Mesendoderm (in vitro differentiated cells): ENCODE measurements around the gene KDSR.

Experiments used
- DNase-seq: peaks from one replicate; pipeline ENCODE4 v3.0.0; 2013
- H2AK5ac ChIP-seq: 2 replicates; pipeline ENCODE4 v1.6.1; 2013; ENCODE audit warnings: low read length, inconsistent platforms
- H2BK120ac ChIP-seq: 2 replicates; pipeline ENCODE4 v1.6.1; 2013; ENCODE audit warnings: low read depth, mild to moderate bottlenecking, low read length, moderate library complexity, mixed read lengths
- H2BK15ac ChIP-seq: replicated peaks from 2 replicates; pipeline ENCODE4 v1.6.1; 2013; ENCODE audit warnings: low read depth, mild to moderate bottlenecking, moderate library complexity
- H2BK5ac ChIP-seq: 2 replicates; pipeline ENCODE4 v1.6.1; 2013; ENCODE audit warnings: low read length, inconsistent platforms
- H3K18ac ChIP-seq: 2 replicates; pipeline ENCODE4 v1.6.1; 2013; ENCODE audit warnings: mild to moderate bottlenecking, low read length, mixed read lengths
- H3K23ac ChIP-seq: one replicate; pipeline ENCODE4 v1.6.1; 2013; ENCODE audit warnings: low read length
- H3K27ac ChIP-seq: 2 replicates; pipeline ENCODE4 v1.5.1; 2013; ENCODE audit warnings: low read depth, mild to moderate bottlenecking, inconsistent platforms, low read length, moderate library complexity
- H3K27me3 ChIP-seq: 2 replicates; pipeline ENCODE4 v1.6.1; 2013; ENCODE audit warnings: low read length, control low read depth, mild to moderate bottlenecking, inconsistent platforms; ENCODE audit not compliant: insufficient read depth, poor library complexity
- H3K36me3 ChIP-seq: 2 replicates; pipeline ENCODE4 v1.6.1; 2013; ENCODE audit warnings: low read length, inconsistent platforms; ENCODE audit not compliant: control insufficient read depth, insufficient read depth
- H3K4ac ChIP-seq: one replicate; pipeline ENCODE4 v1.6.1; 2013; ENCODE audit warnings: low read depth, mild to moderate bottlenecking, low read length, moderate library complexity
- H3K4me1 ChIP-seq: 2 replicates; pipeline ENCODE4 v1.6.1; 2013; ENCODE audit warnings: low read depth, low read length, inconsistent platforms; ENCODE audit not compliant: control insufficient read depth
- H3K4me2 ChIP-seq: 2 replicates; pipeline ENCODE4 v1.6.1; 2013; ENCODE audit warnings: low read length
- H3K4me3 ChIP-seq: 2 replicates; pipeline ENCODE4 v1.5.1; 2013; ENCODE audit warnings: mild to moderate bottlenecking, low read length
- H3K56ac ChIP-seq: one replicate; pipeline ENCODE4 v1.6.1; 2013; ENCODE audit warnings: low read length
- H3K79me1 ChIP-seq: 2 replicates; pipeline ENCODE4 v1.6.1; 2013; ENCODE audit warnings: low read length, inconsistent platforms
- H3K79me2 ChIP-seq: 2 replicates; pipeline ENCODE4 v1.6.1; 2013; ENCODE audit warnings: mild to moderate bottlenecking, low read length; ENCODE audit not compliant: control insufficient read depth, insufficient read depth
- H3K9ac ChIP-seq: 2 replicates; pipeline ENCODE4 v1.6.1; 2013; ENCODE audit warnings: low read length, inconsistent platforms
- H4K5ac ChIP-seq: one replicate; pipeline ENCODE4 v1.6.1; 2013; ENCODE audit warnings: low read length
- H4K8ac ChIP-seq: one replicate; pipeline ENCODE4 v1.6.1; 2013; ENCODE audit warnings: low read depth, mild to moderate bottlenecking, control low read depth, low read length, moderate library complexity
- WGBS: extraction: QIAGEN DNeasy Blood & Tissue Kit; methylation state at CpG from one replicate; pipeline ENCODE4 v1.1.7; 2013; ENCODE audit warnings: low lambda C conversion rate, missing lambda C conversion rate; ENCODE audit not compliant: insufficient coverage; ENCODE audit errors: extremely low coverage; 5-methylcytosine and 5-hydroxymethylcytosine counted together

KDSR gene

GRCh38 chr18:63405986-63406385, 39.0 kb upstream of the KDSR start:
- no peak overlapping the region for H4K8ac ChIP-seq
- no peak overlapping the region for H4K5ac ChIP-seq
- no peaks in the 10 kb centered on the region for H3K27me3 ChIP-seq
- H3K4me3 ChIP-seq = no peak overlapping the region
- H3K79me2 ChIP-seq = peaks cover 2% of the 10 kb centered on the region
- H3K56ac ChIP-seq = no peak overlapping the region
- no peak overlapping the region for H3K4ac ChIP-seq
- H3K9ac ChIP-seq = no peak overlapping the region
- no peak overlapping the region for H2BK5ac ChIP-seq
- no CpG with 5 or more reads among the region's 3 CpGs for WGBS
- no peak overlapping the region for H3K18ac ChIP-seq
- H3K79me1 ChIP-seq = no peaks in the 10 kb centered on the region
- no peak overlapping the region for H2AK5ac ChIP-seq
- H3K27ac ChIP-seq = no peak overlapping the region
- H3K36me3 ChIP-seq = peaks cover 3% of the 10 kb centered on the region
- no peak overlapping the region for H3K4me2 ChIP-seq
- no peak for DNase-seq
- no peak overlapping the region for H2BK120ac ChIP-seq
- H2BK15ac ChIP-seq = no peak overlapping the region
- H3K23ac ChIP-seq = no peak overlapping the region
- no peaks in the 10 kb centered on the region for H3K4me1 ChIP-seq

- no peak overlapping the region for H3K9ac ChIP-seq
- no peaks in the 10 kb centered on the region for H3K27me3 ChIP-seq
- H2BK15ac ChIP-seq = no peak overlapping the region
- no CpG with 5 or more reads among the region's 8 CpGs for WGBS
- no peak overlapping the region for H3K18ac ChIP-seq
- no peaks in the 10 kb centered on the region for H3K79me1 ChIP-seq
- no peak for DNase-seq
- no peak overlapping the region for H3K56ac ChIP-seq
- H3K4ac ChIP-seq = no peak overlapping the region
- H3K4me3 ChIP-seq = no peak overlapping the region
- H4K5ac ChIP-seq = no peak overlapping the region
- no peak overlapping the region for H2BK5ac ChIP-seq
- H3K36me3 ChIP-seq = peaks cover 1% of the 10 kb centered on the region
- no peaks in the 10 kb centered on the region for H3K4me1 ChIP-seq
- no peak overlapping the region for H2BK120ac ChIP-seq
- no peak overlapping the region for H3K23ac ChIP-seq
- H3K27ac ChIP-seq = no peak overlapping the region
- H2AK5ac ChIP-seq = no peak overlapping the region
- H3K4me2 ChIP-seq = no peak overlapping the region
- H4K8ac ChIP-seq = no peak overlapping the region
- H3K79me2 ChIP-seq = peaks cover 2% of the 10 kb centered on the region
Observed at GRCh38 chr18:63402246-63403162, 35.5 kb upstream of the KDSR start.

GRCh38 chr18:63399300-63399699, 32.3 kb upstream of the KDSR start:
- Histone ChIP-seq H3K79me2 (no peaks in the 10 kb centered on the region), H4K8ac (no peak overlapping the region), H3K18ac (no peak overlapping the region), H3K27me3 (no peaks in the 10 kb centered on the region), H3K36me3 (peaks cover 1% of the 10 kb centered on the region), H3K4me1 (no peaks in the 10 kb centered on the region), H3K56ac (no peak overlapping the region), H2BK5ac (no peak overlapping the region), H3K79me1 (no peaks in the 10 kb centered on the region), H3K9ac (no peak overlapping the region), H2AK5ac (no peak overlapping the region), H3K23ac (no peak overlapping the region), H3K4ac (no peak overlapping the region), H3K4me3 (no peak overlapping the region), H2BK15ac (no peak overlapping the region), H3K27ac (no peak overlapping the region), H3K4me2 (no peak overlapping the region), H2BK120ac (no peak overlapping the region), H4K5ac (no peak overlapping the region)
- DNase-seq = no peak
- 100% methylated on average over 2 of the region's 3 CpGs for WGBS

GRCh38 chr18:63397349-63397748, 30.3 kb upstream of the KDSR start:
- Histone ChIP-seq H2BK15ac (no peak overlapping the region), H4K5ac (no peak overlapping the region), H3K18ac (no peak overlapping the region), H3K56ac (no peak overlapping the region), H3K9ac (no peak overlapping the region), H3K27me3 (no peaks in the 10 kb centered on the region), H3K27ac (no peak overlapping the region), H3K4me3 (no peak overlapping the region), H3K4me1 (no peaks in the 10 kb centered on the region), H3K4me2 (no peak overlapping the region), H3K4ac (no peak overlapping the region), H3K36me3 (no peaks in the 10 kb centered on the region), H3K79me1 (no peaks in the 10 kb centered on the region), H3K23ac (no peak overlapping the region), H4K8ac (no peak overlapping the region), H2BK120ac (no peak overlapping the region), H3K79me2 (no peaks in the 10 kb centered on the region), H2AK5ac (no peak overlapping the region), H2BK5ac (no peak overlapping the region)
- no CpG with 5 or more reads among the region's 1 CpG for WGBS
- DNase-seq = no peak

- Histone ChIP-seq H4K5ac (no peak overlapping the region), H3K36me3 (no peaks in the 10 kb centered on the region), H3K4me1 (no peaks in the 10 kb centered on the region), H3K27ac (no peak overlapping the region), H2BK5ac (no peak overlapping the region), H3K4me2 (no peak overlapping the region), H3K23ac (no peak overlapping the region), H3K79me2 (no peaks in the 10 kb centered on the region), H2BK15ac (no peak overlapping the region), H3K4me3 (no peak overlapping the region), H3K18ac (no peak overlapping the region), H3K56ac (no peak overlapping the region), H3K4ac (no peak overlapping the region), H3K9ac (no peak overlapping the region), H4K8ac (no peak overlapping the region), H2AK5ac (no peak overlapping the region), H2BK120ac (no peak overlapping the region), H3K79me1 (no peaks in the 10 kb centered on the region), H3K27me3 (no peaks in the 10 kb centered on the region)
- WGBS = no CpG with 5 or more reads among the region's 1 CpG
- DNase-seq = no peak
Observed at GRCh38 chr18:63395503-63395902, 28.5 kb upstream of the KDSR start.

GRCh38 chr18:63394954-63395353, 27.9 kb upstream of the KDSR start:
- Histone ChIP-seq H2BK15ac (no peak overlapping the region), H3K4me3 (no peak overlapping the region), H4K5ac (no peak overlapping the region), H2BK5ac (no peak overlapping the region), H3K4me2 (no peak overlapping the region), H2AK5ac (no peak overlapping the region), H3K9ac (no peak overlapping the region), H3K27me3 (no peaks in the 10 kb centered on the region), H3K36me3 (no peaks in the 10 kb centered on the region), H2BK120ac (no peak overlapping the region), H4K8ac (no peak overlapping the region), H3K27ac (no peak overlapping the region), H3K18ac (no peak overlapping the region), H3K79me1 (no peaks in the 10 kb centered on the region), H3K4me1 (no peaks in the 10 kb centered on the region), H3K56ac (no peak overlapping the region), H3K79me2 (no peaks in the 10 kb centered on the region), H3K23ac (no peak overlapping the region), H3K4ac (no peak overlapping the region)
- no peak for DNase-seq
- WGBS = no CpG with 5 or more reads among the region's 3 CpGs
